MM.1S (cell line): ENCODE data around the gene SHMT1.

ENCODE experiments used
- EZH2 ChIP-seq: fragments of 300-600 bp; sonication (generic); optimal IDR thresholded peaks from 2 replicates; pipeline ENCODE3; 2017; ENCODE audit warnings: low read depth, mild to moderate bottlenecking, antibody characterized with exemption, low read length, mixed read lengths
- EZH2phosphoT487 ChIP-seq: fragments of 300-600 bp; sonication (generic); IDR thresholded peaks from 2 replicates; pipeline ENCODE4 v1.6.1; 2018; ENCODE audit warnings: antibody characterized with exemption, low read length
- TF ChIP-seq, protein P1 (sequence below): fragments of 300-600 bp; sonication (generic); IDR thresholded peaks from 2 replicates; pipeline ENCODE4 v1.5.1; 2016; ENCODE audit warnings: antibody characterized with exemption, low read length, mixed read lengths

DNA sequence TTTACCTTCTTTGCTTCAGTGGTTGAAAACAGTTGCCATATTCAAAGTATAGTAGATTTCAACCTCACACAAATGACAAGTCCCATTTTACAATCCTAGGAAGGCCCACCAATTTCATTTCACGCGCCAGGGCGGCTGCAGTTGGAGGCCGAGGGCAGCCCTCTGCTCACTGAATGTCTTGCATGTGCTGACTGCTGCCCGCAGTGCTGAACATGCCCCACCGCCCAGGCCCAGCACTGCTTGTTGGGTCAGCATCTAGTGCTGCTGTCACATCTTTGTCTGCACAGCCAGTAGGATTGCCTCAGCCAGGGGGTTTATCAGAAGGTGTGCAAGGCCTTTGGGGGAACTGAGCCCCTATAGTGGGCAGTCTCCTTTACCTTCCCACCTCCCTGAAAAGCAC is 36.8 kb downstream of the SHMT1 start:
- TF ChIP-seq, protein P1, sequence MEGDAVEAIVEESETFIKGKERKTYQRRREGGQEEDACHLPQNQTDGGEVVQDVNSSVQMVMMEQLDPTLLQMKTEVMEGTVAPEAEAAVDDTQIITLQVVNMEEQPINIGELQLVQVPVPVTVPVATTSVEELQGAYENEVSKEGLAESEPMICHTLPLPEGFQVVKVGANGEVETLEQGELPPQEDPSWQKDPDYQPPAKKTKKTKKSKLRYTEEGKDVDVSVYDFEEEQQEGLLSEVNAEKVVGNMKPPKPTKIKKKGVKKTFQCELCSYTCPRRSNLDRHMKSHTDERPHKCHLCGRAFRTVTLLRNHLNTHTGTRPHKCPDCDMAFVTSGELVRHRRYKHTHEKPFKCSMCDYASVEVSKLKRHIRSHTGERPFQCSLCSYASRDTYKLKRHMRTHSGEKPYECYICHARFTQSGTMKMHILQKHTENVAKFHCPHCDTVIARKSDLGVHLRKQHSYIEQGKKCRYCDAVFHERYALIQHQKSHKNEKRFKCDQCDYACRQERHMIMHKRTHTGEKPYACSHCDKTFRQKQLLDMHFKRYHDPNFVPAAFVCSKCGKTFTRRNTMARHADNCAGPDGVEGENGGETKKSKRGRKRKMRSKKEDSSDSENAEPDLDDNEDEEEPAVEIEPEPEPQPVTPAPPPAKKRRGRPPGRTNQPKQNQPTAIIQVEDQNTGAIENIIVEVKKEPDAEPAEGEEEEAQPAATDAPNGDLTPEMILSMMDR, result no peak
- TF ChIP-seq EZH2phosphoT487, result no peak
- no peak for TF ChIP-seq EZH2
